ENCODE data around the gene NDUFAF5. TPM values are rescaled to one million over a fixed set of nuclear protein-coding genes. Genes with fewer than 3 reads are reported as not detected.

Gene NDUFAF5
- total RNA-seq, 1 experiment from 2014 or later, result 40.2 TPM

- H3K27me3 ChIP-seq (ENCODE audit: insufficient read depth, low read length), result no peaks in the 10 kb centered on the region
- no peak overlapping the region for H3K27ac Mint-ChIP-seq
These were observed 78.4 kb downstream of the NDUFAF5 start for GRCh38 chr20:13863244-13863643.

More at GRCh38 chr20:13863244-13863643, 78.4 kb downstream of the NDUFAF5 start:
- Histone ChIP-seq H2BK20ac (ENCODE audit: low read depth, low read length, poor library complexity, severe bottlenecking) (no peak overlapping the region), H3K79me1 (ENCODE audit: insufficient read depth, low read depth, low read length, poor library complexity, severe bottlenecking) (no peaks in the 10 kb centered on the region), H4K20me1 (ENCODE audit: control insufficient read depth, insufficient read depth, insufficient read length) (no peaks in the 10 kb centered on the region), H3K9ac (ENCODE audit: extremely low read depth, insufficient read length, low read length) (no peak overlapping the region), H2BK5ac (ENCODE audit: insufficient read length, low read length) (no peak overlapping the region), H3K4me1 (ENCODE audit: insufficient read depth, low read length) (no peaks in the 10 kb centered on the region; the same call in 1 of the 2 replicates), H3T11ph (ENCODE audit: low read length) (no peak overlapping the region), H2AFZ (ENCODE audit: low read length) (no peak overlapping the region), H4K91ac (ENCODE audit: insufficient read length, low read depth, low read length) (no peak overlapping the region), H2AK5ac (ENCODE audit: insufficient read length, low read length) (no peak overlapping the region), H3K27ac (ENCODE audit: insufficient read length, low read depth, low read length) (no peak overlapping the region), H4K8ac (replicated peaks; ENCODE audit: insufficient read length, low read depth, low read length) (no peak overlapping the region), H3K56ac (ENCODE audit: insufficient read length, low read depth, low read length) (no peak overlapping the region), H3K18ac (ENCODE audit: insufficient read length, low read depth, low read length) (no peak overlapping the region), H3K4ac (ENCODE audit: low read depth, low read length) (no peak overlapping the region), H2BK12ac (ENCODE audit: insufficient read length, low read depth, low read length) (no peak overlapping the region), H4K5ac (ENCODE audit: insufficient read length, low read depth, low read length) (no peak overlapping the region), H3K14ac (ENCODE audit: insufficient read depth, low read length) (no peak overlapping the region), H3K79me2 (ENCODE audit: insufficient read depth, low read length) (no peaks in the 10 kb centered on the region; the same call in 1 of the 2 replicates), H3K23me2 (ENCODE audit: insufficient read length, low read depth, low read length, poor library complexity, severe bottlenecking) (no peaks in the 10 kb centered on the region), H3K9me3 (ENCODE audit: control insufficient read depth, low read depth, low read length) (no peaks in the 10 kb centered on the region), H3K4me2 (ENCODE audit: insufficient read depth, insufficient read length, low read length) (no peak overlapping the region), H3K23ac (ENCODE audit: insufficient read length, low read depth, low read length) (no peak overlapping the region), H2BK120ac (ENCODE audit: low read depth, low read length, poor library complexity, severe bottlenecking) (no peak overlapping the region), H2BK15ac (ENCODE audit: low read depth, low read length) (no peak overlapping the region)
- no peak overlapping the region for H3K4me3 Mint-ChIP-seq
- peaks cover 9 to 10% of the 10 kb centered on the region in 2 experiments for H3K4me1 Mint-ChIP-seq
- H3K27me3 Mint-ChIP-seq (ENCODE audit: low read depth), result no peaks in the 10 kb centered on the region
- no peak for TF ChIP-seq CTCF (conservative IDR thresholded peaks at IDR 0.05)
- H3K36me3 Mint-ChIP-seq (ENCODE audit: insufficient read depth in 1 of 3, low read depth in 3 of 3), result no peaks in the 10 kb centered on the region
- DNase-seq, result no peak
- WGBS (ENCODE audit: extremely low coverage, insufficient read length, low lambda C conversion rate), result no CpG with 5 or more reads among the region's 1 CpG
- H3K9me3 Mint-ChIP-seq, result no peaks in the 10 kb centered on the region

All from H9 (cell line).